MCF 10A (cell line): ENCODE data around the gene TRIM28. TPM values are rescaled to one million over a fixed set of nuclear protein-coding genes. Genes with fewer than 3 reads are reported as not detected.

Experiments
- BruUV-seq: library from RNA; stranded (reverse); fragments of 400-500 nt; replicated peaks from 2 replicates; lab custom pipeline; 2021; lab: Mats Ljungman, UMichigan
- CTCF ChIA-PET: fragments of 300-600 bp; sonication (Branson Sonifier 250); formaldehyde crosslinking; extraction: SDS; loops from one replicate; lab custom pipeline; 2021; ENCODE audit warnings: antibody characterized with exemption, inconsistent platforms; lab: Yijun Ruan, JAX
- POLR2A ChIA-PET: fragments of 300-600, 350-650 bp; sonication (Branson Sonifier 250); formaldehyde crosslinking; extraction: SDS; loops from one replicate; lab custom pipeline; 2020; ENCODE audit warnings: antibody characterized with exemption, inconsistent platforms; lab: Yijun Ruan, JAX
- DNase-seq: peaks from one replicate; pipeline ENCODE4 v3.0.0-alpha.2; 2018; ENCODE audit not compliant: unreplicated experiment
- H3K27ac Mint-ChIP-seq: one replicate; pipeline ENCODE4 v1.8.0; 2022; ENCODE audit warnings: mild to moderate bottlenecking, low read depth, mixed read lengths; ENCODE audit not compliant: unreplicated experiment
- H3K27me3 Mint-ChIP-seq: one replicate; pipeline ENCODE4 v1.8.0; 2022; ENCODE audit warnings: mixed read lengths; ENCODE audit not compliant: insufficient read depth, unreplicated experiment
- H3K36me3 Mint-ChIP-seq: one replicate; pipeline ENCODE4 v1.8.0; 2022; ENCODE audit warnings: mild to moderate bottlenecking, moderate library complexity, mixed read lengths; ENCODE audit not compliant: insufficient read depth, unreplicated experiment
- H3K4me1 Mint-ChIP-seq: one replicate; pipeline ENCODE4 v1.8.0; 2022; ENCODE audit warnings: mixed read lengths; ENCODE audit not compliant: insufficient read depth, unreplicated experiment
- H3K4me3 Mint-ChIP-seq: one replicate; pipeline ENCODE4 v1.8.0; 2022; ENCODE audit warnings: mild to moderate bottlenecking, moderate library complexity, mixed read lengths; ENCODE audit not compliant: unreplicated experiment
- H3K9me3 Mint-ChIP-seq: one replicate; pipeline ENCODE4 v1.8.0; 2022; ENCODE audit warnings: mixed read lengths; ENCODE audit not compliant: unreplicated experiment
- intact Hi-C: fragments of 100-400 bp; cut with micrococcal nuclease; formaldehyde crosslinking; loops from 2 replicates; pipeline ENCODE4 v1.14.1; 2022
- microRNA-seq: library from miRNA; unstranded; fragments of <30 nt; microRNA quantifications from one replicate; pipeline ENCODE4 v1.2.0, GENCODE V29; 2022
- total RNA-seq: library from RNA; stranded (reverse); gene quantifications from 2 replicates; pipeline ENCODE4 v1.2.3, GENCODE V29; 2022
- TF ChIP-seq, protein P1 (sequence below): fragments of 200-600 bp; IDR thresholded peaks from one replicate; pipeline ENCODE4 v1.8.0; 2022; ENCODE audit warnings: antibody characterized with exemption, mild to moderate bottlenecking; ENCODE audit not compliant: unreplicated experiment

Gene TRIM28
- total RNA-seq, 1 experiment from 2014 or later: 290 TPM

DNA sequence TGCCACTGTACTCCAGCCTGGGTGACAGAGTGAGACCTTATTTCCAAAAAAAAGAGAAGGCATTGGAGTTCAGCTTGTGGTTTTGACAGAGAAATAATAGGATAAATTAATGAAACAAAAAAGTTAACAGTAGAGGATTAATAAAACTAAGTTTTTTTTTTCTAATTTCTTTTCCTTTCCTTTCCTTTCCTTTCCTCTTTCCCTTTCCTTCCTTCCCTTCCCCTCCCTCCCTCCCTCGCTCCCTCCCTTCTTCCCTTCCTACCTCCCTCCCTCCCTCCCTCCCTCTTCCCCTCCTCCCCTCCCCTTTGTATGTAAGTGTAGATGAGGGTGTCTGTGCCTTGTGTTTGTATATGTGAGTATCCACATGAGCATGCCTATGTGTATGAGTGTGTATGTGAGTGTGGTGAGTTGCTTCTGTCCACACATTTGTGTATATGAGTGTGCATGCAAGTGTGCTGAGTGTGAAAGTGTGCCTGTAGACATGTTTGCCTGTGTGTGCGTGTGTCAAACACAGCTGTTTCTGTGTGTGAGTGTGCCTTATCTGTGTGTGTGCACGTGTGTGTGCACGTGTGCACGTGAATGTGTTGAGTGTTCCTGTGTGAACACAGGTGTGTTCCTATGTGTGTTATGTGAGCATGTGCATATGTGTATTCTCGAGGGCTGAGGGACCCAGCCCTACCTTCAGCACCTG lies 41.7 kb downstream of the TRIM28 start:
- ChIA-PET CTCF (no interaction called here), POLR2A (interaction anchor here (1.2 to 1.8 kb wide), 2 partner anchors 10 to 42 kb away, joined by 4 to 5 read pairs; partner anchors contain the start of gene TRIM28)
- TF ChIP-seq, protein P1, sequence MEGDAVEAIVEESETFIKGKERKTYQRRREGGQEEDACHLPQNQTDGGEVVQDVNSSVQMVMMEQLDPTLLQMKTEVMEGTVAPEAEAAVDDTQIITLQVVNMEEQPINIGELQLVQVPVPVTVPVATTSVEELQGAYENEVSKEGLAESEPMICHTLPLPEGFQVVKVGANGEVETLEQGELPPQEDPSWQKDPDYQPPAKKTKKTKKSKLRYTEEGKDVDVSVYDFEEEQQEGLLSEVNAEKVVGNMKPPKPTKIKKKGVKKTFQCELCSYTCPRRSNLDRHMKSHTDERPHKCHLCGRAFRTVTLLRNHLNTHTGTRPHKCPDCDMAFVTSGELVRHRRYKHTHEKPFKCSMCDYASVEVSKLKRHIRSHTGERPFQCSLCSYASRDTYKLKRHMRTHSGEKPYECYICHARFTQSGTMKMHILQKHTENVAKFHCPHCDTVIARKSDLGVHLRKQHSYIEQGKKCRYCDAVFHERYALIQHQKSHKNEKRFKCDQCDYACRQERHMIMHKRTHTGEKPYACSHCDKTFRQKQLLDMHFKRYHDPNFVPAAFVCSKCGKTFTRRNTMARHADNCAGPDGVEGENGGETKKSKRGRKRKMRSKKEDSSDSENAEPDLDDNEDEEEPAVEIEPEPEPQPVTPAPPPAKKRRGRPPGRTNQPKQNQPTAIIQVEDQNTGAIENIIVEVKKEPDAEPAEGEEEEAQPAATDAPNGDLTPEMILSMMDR: no peak
- Mint-ChIP-seq H3K27me3 (no peaks in the 10 kb centered on the region), H3K27ac (no peak overlapping the region), H3K36me3 (peaks cover 31% of the 10 kb centered on the region), H3K4me1 (peaks cover 5% of the 10 kb centered on the region), H3K9me3 (no peaks in the 10 kb centered on the region), H3K4me3 (no peak overlapping the region)
- intact Hi-C loops: no loop called here
- no peak for DNase-seq
- BruUV-seq: no TSS peak

DNA sequence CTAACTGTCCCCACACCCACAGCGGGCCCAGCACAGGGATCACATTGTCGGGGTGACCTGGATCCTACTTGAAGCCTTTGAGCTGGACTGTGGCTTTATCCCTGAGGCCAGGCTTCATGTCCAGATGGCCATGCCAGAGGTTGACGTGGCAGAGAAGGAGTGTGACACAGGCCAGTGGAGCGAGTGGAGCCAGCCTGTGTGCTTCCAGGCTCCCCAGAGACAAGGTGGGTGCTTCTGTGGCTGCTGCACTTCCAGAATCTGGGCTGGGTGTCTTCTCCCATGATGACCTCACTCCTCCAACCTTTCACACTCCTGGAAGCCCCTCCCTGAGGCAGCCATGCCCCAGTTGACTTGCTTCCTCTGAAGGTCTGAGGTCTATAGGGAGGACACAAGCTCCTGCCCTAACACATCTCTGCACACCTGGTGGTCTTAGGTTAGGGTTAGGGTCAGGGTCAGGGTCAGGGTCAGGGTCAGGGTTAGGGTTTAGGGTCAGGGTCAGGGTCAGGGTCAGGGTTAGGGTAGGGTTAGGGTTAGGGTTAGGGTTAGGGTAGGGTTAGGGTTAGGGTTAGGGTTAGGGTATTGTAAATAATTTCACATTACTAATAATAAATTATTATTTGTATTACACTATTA lies 42.4 kb downstream of the TRIM28 start:
- intact Hi-C loops: no loop called here
- POLR2A ChIA-PET: interaction anchor here (1.8 kb wide), 1 partner anchor 11 kb away, joined by 4 read pairs; no protein-coding TSS in a partner anchor
- no peak for DNase-seq
- CTCF ChIA-PET: interaction anchor here (0.9 kb wide), 1 partner anchor 10 kb away, joined by 3 read pairs; no protein-coding TSS in a partner anchor
- H3K36me3 Mint-ChIP-seq: peaks cover 29% of the 10 kb centered on the region
- no TSS peak for BruUV-seq
- no peak overlapping the region for H3K4me3 Mint-ChIP-seq
- TF ChIP-seq, protein P1: no peak
- no peak overlapping the region for H3K27ac Mint-ChIP-seq
- no peaks in the 10 kb centered on the region for H3K27me3 Mint-ChIP-seq
- peaks cover 2% of the 10 kb centered on the region for H3K4me1 Mint-ChIP-seq
- H3K9me3 Mint-ChIP-seq: no peaks in the 10 kb centered on the region

Small RNAs within 50 kb of the gene (microRNA-seq; reads per million reads assigned to microRNA genes)
- 0.93 reads per million for gene MIR6807

Other genes with a start within 250 kb of the TRIM28 start
- gene ERVK3-1, start 238.7 kb upstream of the TRIM28 start, total RNA-seq: 63.1 and 64.6 TPM in 2 replicates
- 3.8 and 4.7 TPM in 2 replicates for gene ZSCAN22, start 217.1 kb upstream of the TRIM28 start, total RNA-seq
- gene A1BG, start 190.6 kb upstream of the TRIM28 start, total RNA-seq: 6.4 and 7.0 TPM in 2 replicates
- gene ZNF497, start 181.3 kb upstream of the TRIM28 start, total RNA-seq: 3.2 and 3.9 TPM in 2 replicates
- 1.5 and 1.7 TPM in 2 replicates for gene ZNF837, start 163.0 kb upstream of the TRIM28 start, total RNA-seq
- gene RPS5, start 156.8 kb upstream of the TRIM28 start, total RNA-seq: 1,779 and 1,872 TPM in 2 replicates
- gene RNF225, start 148.4 kb upstream of the TRIM28 start, total RNA-seq: 0.63 and 0.98 TPM in 2 replicates
- gene ZNF584, start 135.4 kb upstream of the TRIM28 start, total RNA-seq: 14.6 and 18.1 TPM in 2 replicates
- gene ZNF132, start 103.9 kb upstream of the TRIM28 start, total RNA-seq: not detected in 2 replicates
- gene ZNF324B, start 92.4 kb upstream of the TRIM28 start, total RNA-seq: 4.7 and 7.2 TPM in 2 replicates
- 6.5 and 7.9 TPM in 2 replicates for gene ZNF324, start 77.0 kb upstream of the TRIM28 start, total RNA-seq
- gene ZNF446, start 67.7 kb upstream of the TRIM28 start, total RNA-seq: 8.3 and 10.3 TPM in 2 replicates
- gene SLC27A5, start 32.1 kb upstream of the TRIM28 start, total RNA-seq: 14.7 and 22.5 TPM in 2 replicates
- gene ZBTB45, start 24.3 kb upstream of the TRIM28 start, total RNA-seq: 12.8 and 15.0 TPM in 2 replicates
- gene CHMP2A, start 11.0 kb downstream of the TRIM28 start, total RNA-seq: 154 and 184 TPM in 2 replicates
- 149 and 158 TPM in 2 replicates for gene UBE2M, start 14.5 kb downstream of the TRIM28 start, total RNA-seq
- gene MZF1, start 29.3 kb downstream of the TRIM28 start, total RNA-seq: 50.7 and 51.9 TPM in 2 replicates